OCI-LY7 (cell line): ENCODE data around the gene MGST2.

Source experiments
- CTCF ChIP-seq: fragments of 200-600 bp; sonication (generic); conservative IDR thresholded peaks from 2 replicates; pipeline ENCODE4 v1.5.1; 2014; ENCODE audit warnings: mild to moderate bottlenecking, antibody characterized with exemption, low read length, moderate library complexity, mixed read lengths
- EZH2phosphoT487 ChIP-seq: fragments of 200-600 bp; sonication (generic); IDR thresholded peaks from 2 replicates; pipeline ENCODE4 v1.6.1; 2018; ENCODE audit warnings: low read depth, borderline replicate concordance, mild to moderate bottlenecking, mixed run types, antibody characterized with exemption, low read length, moderate library complexity, mixed read lengths

DNA sequence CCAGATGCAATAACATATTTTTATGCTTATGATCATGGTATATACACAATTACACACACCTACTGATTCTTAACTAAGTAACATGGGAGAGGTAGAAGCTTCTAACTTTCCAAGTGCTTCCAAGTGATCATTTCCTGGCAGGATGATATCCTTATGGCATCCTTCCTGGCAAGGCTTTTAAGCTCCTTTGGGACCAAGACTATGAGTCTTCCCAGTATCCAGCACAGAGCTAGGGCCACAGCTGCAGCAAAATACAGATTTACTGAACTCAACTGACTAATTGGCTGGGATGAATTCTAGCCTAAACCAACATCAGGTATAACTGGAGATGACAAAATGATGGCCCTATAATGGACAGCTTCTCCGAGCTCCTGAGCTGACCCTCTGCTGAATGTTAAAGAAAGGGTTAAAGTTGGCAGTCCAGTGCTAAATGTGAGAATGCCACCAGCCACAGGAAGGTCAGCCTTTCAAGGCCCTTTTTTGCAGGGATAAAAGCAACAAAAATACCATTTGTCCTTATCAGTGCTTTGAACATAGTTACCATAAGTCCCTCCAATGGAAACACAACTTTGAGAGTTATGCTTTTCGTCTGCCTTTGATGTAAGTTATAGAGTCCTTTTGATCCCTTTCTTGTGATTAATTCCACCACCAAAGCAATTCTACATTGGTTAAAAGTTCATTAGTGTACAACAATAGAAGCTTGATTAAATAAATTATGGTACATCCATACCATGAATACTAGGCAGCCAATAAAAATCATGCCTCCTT is 73.4 kb downstream of the MGST2 start:
- TF ChIP-seq CTCF (no peak), EZH2phosphoT487 (no peak)
